Measurements from ENCODE around the gene SLC22A31.
"Not testable (repeated sequence)": the region's sequence is repeated elsewhere in the genome, so short reads cannot be mapped to it uniquely, and the experiment has no call there.

SLC22A31 gene

DNA sequence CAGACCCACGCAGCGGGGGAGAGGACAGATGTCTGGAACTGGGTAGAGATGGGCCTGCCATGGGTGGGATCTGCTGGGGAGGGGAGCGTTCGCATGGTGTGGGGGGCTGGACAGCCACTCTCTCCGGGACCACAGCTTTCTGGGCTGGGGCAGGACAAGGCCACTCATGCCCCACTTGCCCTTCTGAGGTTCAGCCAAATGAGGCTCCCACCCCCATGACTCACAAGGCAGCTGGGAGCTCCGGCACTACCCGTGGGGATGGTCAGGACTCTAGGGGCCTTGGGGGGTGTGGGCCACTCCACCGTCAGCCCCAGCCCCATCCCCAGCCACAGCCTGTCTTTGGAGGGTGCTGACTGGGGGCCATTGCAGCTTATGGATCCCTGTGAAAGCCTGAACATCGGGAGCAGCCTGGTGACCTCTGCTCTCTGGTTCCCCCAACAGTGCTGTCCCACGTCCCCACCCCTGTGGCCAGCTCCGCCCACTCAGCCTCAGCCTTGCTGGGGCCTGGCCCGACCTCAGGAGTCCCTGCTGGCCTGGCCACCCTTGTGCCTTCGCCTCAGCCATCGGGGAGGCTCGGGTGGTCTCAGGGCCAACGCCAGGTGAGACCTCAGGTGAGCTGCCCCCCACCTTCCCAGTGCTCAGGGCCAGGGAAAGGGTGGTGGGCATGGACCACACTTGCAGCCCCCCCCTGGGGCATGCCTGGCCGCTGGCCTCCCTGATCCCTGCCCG, 33.5 kb downstream of the SLC22A31 start:
- no peak overlapping the region for H3K4me3 ChIP-seq (ENCODE audit: low read length)
- TF ChIP-seq, protein P1, sequence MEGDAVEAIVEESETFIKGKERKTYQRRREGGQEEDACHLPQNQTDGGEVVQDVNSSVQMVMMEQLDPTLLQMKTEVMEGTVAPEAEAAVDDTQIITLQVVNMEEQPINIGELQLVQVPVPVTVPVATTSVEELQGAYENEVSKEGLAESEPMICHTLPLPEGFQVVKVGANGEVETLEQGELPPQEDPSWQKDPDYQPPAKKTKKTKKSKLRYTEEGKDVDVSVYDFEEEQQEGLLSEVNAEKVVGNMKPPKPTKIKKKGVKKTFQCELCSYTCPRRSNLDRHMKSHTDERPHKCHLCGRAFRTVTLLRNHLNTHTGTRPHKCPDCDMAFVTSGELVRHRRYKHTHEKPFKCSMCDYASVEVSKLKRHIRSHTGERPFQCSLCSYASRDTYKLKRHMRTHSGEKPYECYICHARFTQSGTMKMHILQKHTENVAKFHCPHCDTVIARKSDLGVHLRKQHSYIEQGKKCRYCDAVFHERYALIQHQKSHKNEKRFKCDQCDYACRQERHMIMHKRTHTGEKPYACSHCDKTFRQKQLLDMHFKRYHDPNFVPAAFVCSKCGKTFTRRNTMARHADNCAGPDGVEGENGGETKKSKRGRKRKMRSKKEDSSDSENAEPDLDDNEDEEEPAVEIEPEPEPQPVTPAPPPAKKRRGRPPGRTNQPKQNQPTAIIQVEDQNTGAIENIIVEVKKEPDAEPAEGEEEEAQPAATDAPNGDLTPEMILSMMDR (IDR thresholded peaks at IDR 0.05; ENCODE audit: insufficient read depth, low read depth, low read length, missing control alignments) = no peak
- no peak for DNase-seq (ENCODE audit: low read depth)

DNA sequence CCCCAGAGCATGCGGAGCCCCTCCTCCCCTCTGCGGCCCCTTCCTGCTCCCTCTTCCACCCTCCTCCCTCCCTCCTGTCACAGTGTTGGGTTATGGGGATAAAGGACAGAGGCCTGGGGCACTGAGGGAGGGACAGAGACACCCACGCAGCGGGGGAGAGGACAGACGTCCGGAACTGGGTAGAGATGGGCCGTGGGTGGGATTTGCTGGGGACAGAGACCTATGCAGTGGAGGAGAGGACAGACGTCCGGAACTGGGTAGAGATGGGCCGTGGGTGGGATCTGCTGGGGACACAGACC, 34.7 kb downstream of the SLC22A31 start:
- H3K4me3 ChIP-seq (ENCODE audit: low read length); DNase-seq (ENCODE audit: low read depth): not testable (repeated sequence)

- H3K4me3 ChIP-seq (ENCODE audit: low read length) = no peak overlapping the region
- no peak for DNase-seq (ENCODE audit: low read depth)
- TF ChIP-seq, protein P1 (IDR thresholded peaks at IDR 0.05; ENCODE audit: insufficient read depth, low read depth, low read length, missing control alignments) = no peak
Observed at GRCh38 chr16:89164847-89165680, 35.3 kb downstream of the SLC22A31 start.

- DNase-seq (ENCODE audit: low read depth) = no peak
- H3K4me3 ChIP-seq (ENCODE audit: low read length) = no peak overlapping the region
- TF ChIP-seq, protein P1 (IDR thresholded peaks at IDR 0.05; ENCODE audit: insufficient read depth, low read depth, low read length, missing control alignments) = no peak
Observed at GRCh38 chr16:89164436-89164835, 35.9 kb downstream of the SLC22A31 start.

DNA sequence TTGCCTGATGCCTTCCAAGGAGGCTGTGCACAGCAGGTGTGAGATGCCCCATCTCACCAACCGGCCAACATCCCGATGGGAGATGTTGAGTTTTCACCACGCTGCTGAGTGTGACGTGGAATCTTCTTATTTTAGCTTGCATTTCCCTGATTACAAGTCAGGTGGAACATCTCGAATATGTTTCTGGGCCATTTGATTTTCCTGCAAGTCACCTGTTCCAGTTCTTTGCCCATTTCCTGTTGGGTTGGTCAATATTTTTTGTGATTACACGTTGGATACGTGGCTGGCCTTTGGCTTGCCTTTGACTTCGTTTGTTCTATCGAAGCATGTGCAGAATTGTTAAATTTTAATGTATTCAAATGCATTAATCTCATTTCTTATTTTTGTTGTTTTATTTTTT, 37.0 kb downstream of the SLC22A31 start:
- TF ChIP-seq, protein P1 (IDR thresholded peaks at IDR 0.05; ENCODE audit: insufficient read depth, low read depth, low read length, missing control alignments) = no peak
- H3K4me3 ChIP-seq (ENCODE audit: low read length) = no peak overlapping the region
- DNase-seq (ENCODE audit: low read depth) = no peak

DNA sequence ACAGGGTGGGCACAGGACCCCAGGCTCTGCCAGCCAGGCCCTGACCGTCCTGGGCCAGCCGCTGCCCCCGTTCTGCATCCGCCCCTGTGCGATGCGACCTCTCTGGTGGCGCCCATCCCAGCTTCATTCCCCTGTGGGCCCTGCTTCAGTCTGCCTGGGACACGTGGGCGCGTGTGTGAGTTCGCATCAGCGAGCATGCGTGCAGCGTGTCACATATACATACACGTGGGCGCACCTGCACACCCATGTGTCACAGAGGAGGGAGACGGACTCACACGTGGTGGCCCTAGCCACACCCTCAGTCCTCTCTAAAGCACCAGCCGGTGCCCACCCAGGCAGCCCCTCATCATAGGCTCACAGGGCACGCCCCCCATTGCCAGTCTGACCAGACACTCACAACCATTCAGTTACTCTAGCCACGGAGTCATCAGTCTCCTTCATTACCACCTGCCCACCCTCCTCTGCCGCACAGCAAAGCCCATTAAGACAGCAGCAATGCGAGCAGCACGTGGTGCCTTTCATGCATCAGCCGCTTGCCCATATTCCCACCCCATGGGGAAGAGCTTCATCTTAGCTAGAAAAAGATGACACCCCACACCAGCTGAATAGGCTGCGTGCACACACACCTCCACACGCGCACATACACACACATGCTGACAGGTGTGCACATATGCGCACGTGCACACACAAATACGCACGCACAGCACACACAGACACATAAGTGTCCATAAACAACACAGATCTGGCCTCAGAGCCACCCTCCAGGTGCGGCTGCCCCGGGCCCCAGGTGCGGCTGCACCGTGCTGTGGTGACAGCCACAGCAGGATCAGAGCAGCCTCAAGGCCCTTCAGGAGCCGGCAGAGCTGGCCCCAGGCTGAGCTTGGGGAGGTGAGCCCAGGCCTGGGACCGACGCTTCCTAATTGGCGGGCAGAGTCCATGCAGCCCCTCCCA, 38.3 kb downstream of the SLC22A31 start:
- TF ChIP-seq, protein P1 (IDR thresholded peaks at IDR 0.05; ENCODE audit: insufficient read depth, low read depth, low read length, missing control alignments) = no peak
- no peak for DNase-seq (ENCODE audit: low read depth)
- no peak overlapping the region for H3K4me3 ChIP-seq (ENCODE audit: low read length)
